B cell (primary cell): ENCODE data around the gene EHBP1. TPM values are rescaled to one million over a fixed set of nuclear protein-coding genes. Genes with fewer than 3 reads are reported as not detected.

Experiments used
- ATAC-seq: fragments of 200-7000 bp; cut with Tn5 transposase; one replicate; pipeline ENCODE4 v1.10.0; 2021; ENCODE audit warnings: low read depth, mild to moderate bottlenecking, moderate number of reproducible peaks, moderate library complexity
- CTCF ChIA-PET: fragments of 350-600 bp; sonication (Branson Sonifier 250); formaldehyde crosslinking; loops from one replicate; lab custom pipeline; 2021; ENCODE audit warnings: antibody characterized with exemption, inconsistent platforms; lab: Charles Lee
- POLR2A ChIA-PET: fragments of 350-600 bp; sonication (Branson Sonifier 250); formaldehyde crosslinking; loops from one replicate; lab custom pipeline; 2021; ENCODE audit warnings: antibody characterized with exemption; lab: Charles Lee
- DNase-seq: peaks from one replicate; pipeline ENCODE4 v3.0.0; 2013
- H2AFZ ChIP-seq: 2 replicates; pipeline ENCODE4 v1.6.1; 2012; ENCODE audit warnings: mild to moderate bottlenecking, low read depth, low read length; ENCODE audit not compliant: insufficient read depth, poor library complexity, severe bottlenecking
- H3K27ac ChIP-seq, 2 donors: 1 replicate in 1 of 2; 2 replicates in 1 of 2; pipeline ENCODE4 v1.5.1; 2012 to 2013; ENCODE audit warnings: low read length in 2 of 2, mild to moderate bottlenecking in 2 of 2, moderate library complexity in 1 of 2
- H3K27me3 ChIP-seq, 4 experiments: fragments of 200-600 bp in 1 of 4; sonication (generic) in 1 of 4; replicated peaks in 1 of 4; 1 replicate in 2 of 4; 2 replicates in 2 of 4; pipeline versions ENCODE4 v1.6.1 to v1.7.0; 2013 to 2016; ENCODE audit warnings: low read length in 3 of 4, mild to moderate bottlenecking in 2 of 4, mixed read lengths in 1 of 4, moderate library complexity in 1 of 4; ENCODE audit not compliant: insufficient read depth in 4 of 4, control insufficient read depth in 3 of 4; ENCODE audit errors: control extremely low read depth in 1 of 4
- H3K36me3 ChIP-seq, 2 experiments: replicated peaks in 1 of 2; 1 replicate in 1 of 2; 2 replicates in 1 of 2; pipeline versions ENCODE4 v1.6.1 to v1.7.1; 2013; ENCODE audit warnings: low read length in 1 of 2; ENCODE audit not compliant: insufficient read depth in 2 of 2, control insufficient read depth in 1 of 2; ENCODE audit errors: control extremely low read depth in 1 of 2, extremely low read depth in 1 of 2
- H3K4me1 ChIP-seq, 2 donors: fragments of 200-600 bp in 1 of 2; sonication (generic) in 1 of 2; 1 replicate in 1 of 2; 2 replicates in 1 of 2; pipeline versions ENCODE4 v1.5.1 to v1.6.1; 2013 to 2017; ENCODE audit warnings: low read length in 2 of 2; ENCODE audit not compliant: control insufficient read depth in 2 of 2, insufficient read depth in 2 of 2
- H3K4me2 ChIP-seq: replicated peaks from 2 replicates; pipeline ENCODE3; 2012; ENCODE audit warnings: mild to moderate bottlenecking, low read depth, low read length; ENCODE audit not compliant: poor library complexity, severe bottlenecking
- H3K4me3 ChIP-seq, 5 experiments: fragments of 200-600 bp in 1 of 5; sonication (generic) in 1 of 5; 1 replicate in 3 of 5; 2 replicates in 2 of 5; pipeline versions ENCODE4 v1.5.1 to v1.7.0; 2011 to 2016; ENCODE audit warnings: low read length in 4 of 5, mild to moderate bottlenecking in 4 of 5, low read depth in 2 of 5, control low read depth in 1 of 5, moderate library complexity in 1 of 5; ENCODE audit not compliant: insufficient read depth in 1 of 5; ENCODE audit errors: control extremely low read depth in 1 of 5, extremely low read depth in 1 of 5
- H3K79me2 ChIP-seq: fragments of 200-600 bp; sonication (generic); one replicate; pipeline ENCODE4 v1.6.0; 2016; ENCODE audit warnings: low read length; ENCODE audit not compliant: control insufficient read depth, insufficient read depth
- H3K9ac ChIP-seq: fragments of 200-600 bp; sonication (generic); 2 replicates; pipeline ENCODE4 v1.6.1; 2017; ENCODE audit warnings: mild to moderate bottlenecking, low read length, moderate library complexity
- H3K9me3 ChIP-seq, 3 donors: one replicate each; pipeline versions ENCODE4 v1.6.1 to v1.7.1; 2013; ENCODE audit warnings: low read length in 2 of 3; ENCODE audit not compliant: control insufficient read depth in 2 of 3, insufficient read depth in 1 of 3; ENCODE audit errors: control extremely low read depth in 1 of 3
- H4K20me1 ChIP-seq: 2 replicates; pipeline ENCODE4 v1.6.0; 2012; ENCODE audit warnings: mild to moderate bottlenecking, low read length; ENCODE audit not compliant: insufficient read depth, control insufficient read depth, poor library complexity, severe bottlenecking
- H3K27ac Mint-ChIP-seq: one replicate; pipeline ENCODE4 v1.8.0; 2021; ENCODE audit warnings: mixed read lengths
- H3K27me3 Mint-ChIP-seq: one replicate; pipeline ENCODE4 v1.8.0; 2021; ENCODE audit warnings: mixed read lengths
- H3K4me1 Mint-ChIP-seq: one replicate; pipeline ENCODE4 v1.8.0; 2021; ENCODE audit warnings: mixed read lengths
- H3K4me3 Mint-ChIP-seq: one replicate; pipeline ENCODE4 v1.8.0; 2021; ENCODE audit warnings: mixed read lengths
- H3K9me3 Mint-ChIP-seq: one replicate; pipeline ENCODE4 v1.8.0; 2022; ENCODE audit warnings: mixed read lengths; ENCODE audit not compliant: insufficient read depth
- CTCF ChIP-seq: fragments of 200-600 bp; IDR thresholded peaks from one replicate; pipeline ENCODE4 v1.8.0; 2022; ENCODE audit warnings: antibody characterized with exemption, mild to moderate bottlenecking
- EZH2 ChIP-seq: IDR thresholded peaks from 2 replicates; pipeline ENCODE4 v1.6.1; 2012; ENCODE audit warnings: borderline replicate concordance, low read depth, mild to moderate bottlenecking, moderate library complexity, low read length; ENCODE audit not compliant: insufficient read depth, poor library complexity, severe bottlenecking
- WGBS: methylation state at CpG from one replicate; pipeline ENCODE4 v1.1.5; 2013; ENCODE audit warnings: missing lambda C conversion rate; ENCODE audit not compliant: insufficient coverage; 5-methylcytosine and 5-hydroxymethylcytosine counted together
- intact Hi-C: fragments of 100-400 bp; cut with micrococcal nuclease; formaldehyde crosslinking; loops from one replicate; pipeline ENCODE4 v1.10.0; 2022
- polyA plus RNA-seq: library from polyadenylated mRNA; depleted of rRNA; stranded (reverse); fragments of >200 nt; gene quantifications from 2 replicates; pipeline ENCODE4 v1.2.3, GENCODE V29; 2012
- total RNA-seq, 2 donors: library from RNA; stranded (reverse); fragments of 120-200 nt in 1 of 2; gene quantifications; 1 replicate in 1 of 2; 2 replicates in 1 of 2; pipeline versions ENCODE4 v1.2.3 to v1.2.4, GENCODE V29; 2013 to 2022

The EHBP1 gene
- total and polyA plus RNA-seq, 2 donors (not counting 1 experiment from before 2014, with no cell fraction given) = 8.8 to 34.7 TPM

GRCh38 chr2:63086687-63087086 is 381.2 kb downstream of the EHBP1 start:
- ChIA-PET POLR2A (no interaction called here), CTCF (no interaction called here)
- no peak overlapping the region for H2AFZ ChIP-seq
- no peaks in the 10 kb centered on the region for H3K4me1 Mint-ChIP-seq
- DNase-seq = no peak
- ATAC-seq = no peak
- no peak overlapping the region for H3K9ac ChIP-seq
- no peak overlapping the region for H3K27ac ChIP-seq
- H3K9me3 ChIP-seq = peaks cover 0 to 2% (median 0%) of the 10 kb centered on the region in 3 donors
- no peak for TF ChIP-seq EZH2
- H3K27me3 ChIP-seq = no peaks in the 10 kb centered on the region
- no peak overlapping the region for H3K4me3 ChIP-seq
- no peaks in the 10 kb centered on the region for H3K79me2 ChIP-seq
- no peaks in the 10 kb centered on the region for H3K36me3 ChIP-seq
- H4K20me1 ChIP-seq = no peaks in the 10 kb centered on the region
- intact Hi-C loops = no loop called here
- no CpG with 5 or more reads among the region's 1 CpG for WGBS
- H3K4me3 Mint-ChIP-seq = no peak overlapping the region
- no peaks in the 10 kb centered on the region for H3K9me3 Mint-ChIP-seq
- H3K4me2 ChIP-seq = no peak overlapping the region
- H3K4me1 ChIP-seq = no peaks in the 10 kb centered on the region
- peaks cover 14% of the 10 kb centered on the region for H3K27me3 Mint-ChIP-seq
- H3K27ac Mint-ChIP-seq = no peak overlapping the region

GRCh38 chr2:63092401-63092800 is 386.9 kb downstream of the EHBP1 start:
- Histone ChIP-seq H3K27ac (no peak overlapping the region), H3K4me1 (no peaks in the 10 kb centered on the region), H3K9me3 (no peaks in the 10 kb centered on the region), H3K79me2 (no peaks in the 10 kb centered on the region), H3K4me2 (no peak overlapping the region), H4K20me1 (no peaks in the 10 kb centered on the region), H3K36me3 (no peaks in the 10 kb centered on the region), H2AFZ (no peak overlapping the region), H3K4me3 (no peak overlapping the region), H3K9ac (no peak overlapping the region), H3K27me3 (peaks cover 0 to 3% (median 1%) of the 10 kb centered on the region in 4 experiments)
- CTCF ChIA-PET = no interaction called here
- POLR2A ChIA-PET = no interaction called here
- H3K27me3 Mint-ChIP-seq = peaks cover 12% of the 10 kb centered on the region
- DNase-seq = no peak
- no peak overlapping the region for H3K4me3 Mint-ChIP-seq
- H3K4me1 Mint-ChIP-seq = no peaks in the 10 kb centered on the region
- 100% methylated on average over 1 of the region's 1 CpG for WGBS
- intact Hi-C loops = no loop called here
- no peak overlapping the region for H3K27ac Mint-ChIP-seq
- no peak for ATAC-seq
- TF ChIP-seq EZH2 = no peak
- no peak for TF ChIP-seq CTCF
- H3K9me3 Mint-ChIP-seq = no peaks in the 10 kb centered on the region
